Ramos (cell line): ENCODE measurements around the gene HJURP.

Experiments
- in situ Hi-C: fragments of 300-500 bp; cut with MboI; formaldehyde crosslinking; loops from one replicate; pipeline ENCODE4 v1.14.3; 2022; ENCODE audit warnings: low sequenced_read_pairs; ENCODE audit not compliant: unreplicated experiment

The HJURP gene

GRCh38 chr2:233831861-233832260 lies 22.5 kb downstream of the HJURP start:
- in situ Hi-C loops, result no loop called here

- in situ Hi-C loops, result no loop called here
These were observed 23.2 kb downstream of the HJURP start for GRCh38 chr2:233831011-233831721.

GRCh38 chr2:233830111-233830802 lies 24.1 kb downstream of the HJURP start:
- in situ Hi-C loops, result no loop called here

- in situ Hi-C loops, result no loop called here
These were observed 24.9 kb downstream of the HJURP start for GRCh38 chr2:233829193-233830110.

GRCh38 chr2:233828546-233829192 lies 25.7 kb downstream of the HJURP start:
- in situ Hi-C loops, result no loop called here

GRCh38 chr2:233824373-233824772 lies 30.0 kb downstream of the HJURP start:
- in situ Hi-C loops, result no loop called here

GRCh38 chr2:233823731-233824121 lies 30.6 kb downstream of the HJURP start:
- in situ Hi-C loops, result no loop called here

GRCh38 chr2:233822781-233823730 lies 31.3 kb downstream of the HJURP start:
- in situ Hi-C loops, result no loop called here

- in situ Hi-C loops, result no loop called here
These were observed 32.1 kb downstream of the HJURP start for GRCh38 chr2:233822101-233822771.

GRCh38 chr2:233821709-233822100 lies 32.6 kb downstream of the HJURP start:
- in situ Hi-C loops, result no loop called here

- in situ Hi-C loops, result no loop called here
These were observed 33.1 kb downstream of the HJURP start for GRCh38 chr2:233821196-233821595.

- in situ Hi-C loops, result no loop called here
These were observed 33.6 kb downstream of the HJURP start for GRCh38 chr2:233820774-233821105.

GRCh38 chr2:233819884-233820773 lies 34.2 kb downstream of the HJURP start:
- in situ Hi-C loops, result no loop called here

GRCh38 chr2:233818639-233819621 lies 35.4 kb downstream of the HJURP start:
- in situ Hi-C loops, result no loop called here

- in situ Hi-C loops, result no loop called here
These were observed 36.2 kb downstream of the HJURP start for GRCh38 chr2:233817995-233818638.

GRCh38 chr2:233817361-233817911 lies 36.9 kb downstream of the HJURP start:
- in situ Hi-C loops, result no loop called here
